Spleen (tissue), 7 donors: ENCODE results near the gene KIAA1549.

Experiments
- POLR2A ChIP-seq, 3 donors: fragments of 450-650 bp; IDR thresholded peaks; one replicate each; pipeline ENCODE4 v1.5.1; 2017; ENCODE audit warnings: antibody characterized with exemption in 3 of 3, mild to moderate bottlenecking in 1 of 3
- POLR2AphosphoS5 ChIP-seq, 3 donors: sonication (generic); formaldehyde crosslinking; IDR thresholded peaks; one replicate each; pipeline ENCODE4 v1.5.1; 2017; ENCODE audit warnings: antibody characterized with exemption in 3 of 3
- TF ChIP-seq, protein P1 (sequence below), 11 experiments: fragments of 200-600 bp in 7 of 11; fragments of 450-650 bp in 4 of 11; sonication (generic) in 4 of 11; IDR thresholded peaks in 8 of 11; conservative IDR thresholded peaks in 3 of 11; 1 replicate in 7 of 11; 2 replicates in 4 of 11; pipeline versions ENCODE4 v1.4.0 to v1.8.0; 2016 to 2021; ENCODE audit warnings: antibody characterized with exemption in 11 of 11, inconsistent platforms in 4 of 11, mild to moderate bottlenecking in 1 of 11
- donor health status: DM: no; HTN: no; CAD: no; lungs with moderate emphysema.
- donor health status: DM: no; HTN: no; CAD: no.
- donor health status: DM: no; HTN: no; CAD: no.

DNA sequence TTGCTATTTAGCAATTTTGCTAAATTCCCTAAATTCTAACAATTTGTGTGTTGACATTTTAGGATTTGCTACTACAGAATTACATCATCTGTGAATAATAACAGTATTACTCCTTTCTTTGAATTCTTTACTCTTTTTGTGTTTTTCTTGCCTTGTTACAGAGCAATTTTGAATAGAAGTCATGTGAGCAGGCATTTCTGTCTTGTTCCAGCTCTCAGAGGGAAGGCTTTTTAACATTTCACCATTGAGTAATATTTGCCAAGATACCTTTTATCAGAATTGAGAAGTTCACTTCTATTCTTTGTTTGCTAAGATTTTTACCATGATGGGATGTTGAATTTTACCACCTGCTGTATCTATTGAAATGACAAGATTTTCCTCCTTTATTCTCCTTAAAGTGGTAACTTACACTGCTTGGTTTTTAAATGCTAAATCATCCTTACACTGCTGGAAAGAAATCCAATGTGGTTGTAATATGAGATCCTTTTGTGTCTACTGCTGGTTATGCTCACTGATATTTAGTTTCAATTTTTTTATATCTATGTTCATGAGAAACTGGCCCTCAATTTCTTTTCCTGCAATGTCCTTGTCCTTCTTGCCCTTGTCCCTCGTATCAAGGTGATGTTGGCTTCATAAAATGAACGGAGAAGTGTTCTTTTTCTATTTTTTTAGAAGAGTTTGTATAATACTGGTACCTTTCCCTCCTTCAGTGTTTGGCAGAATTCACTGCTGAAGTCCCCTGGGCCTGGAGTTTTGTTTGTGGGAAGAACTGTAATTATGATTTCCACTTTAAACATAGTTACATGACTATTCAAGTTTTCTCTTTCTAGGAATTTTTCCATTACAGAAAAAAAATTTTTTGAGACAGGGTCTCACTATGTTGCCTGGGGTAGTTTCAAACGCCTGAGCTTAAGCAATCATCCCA is 132.9 kb downstream of the KIAA1549 start:
- TF ChIP-seq, protein P1, sequence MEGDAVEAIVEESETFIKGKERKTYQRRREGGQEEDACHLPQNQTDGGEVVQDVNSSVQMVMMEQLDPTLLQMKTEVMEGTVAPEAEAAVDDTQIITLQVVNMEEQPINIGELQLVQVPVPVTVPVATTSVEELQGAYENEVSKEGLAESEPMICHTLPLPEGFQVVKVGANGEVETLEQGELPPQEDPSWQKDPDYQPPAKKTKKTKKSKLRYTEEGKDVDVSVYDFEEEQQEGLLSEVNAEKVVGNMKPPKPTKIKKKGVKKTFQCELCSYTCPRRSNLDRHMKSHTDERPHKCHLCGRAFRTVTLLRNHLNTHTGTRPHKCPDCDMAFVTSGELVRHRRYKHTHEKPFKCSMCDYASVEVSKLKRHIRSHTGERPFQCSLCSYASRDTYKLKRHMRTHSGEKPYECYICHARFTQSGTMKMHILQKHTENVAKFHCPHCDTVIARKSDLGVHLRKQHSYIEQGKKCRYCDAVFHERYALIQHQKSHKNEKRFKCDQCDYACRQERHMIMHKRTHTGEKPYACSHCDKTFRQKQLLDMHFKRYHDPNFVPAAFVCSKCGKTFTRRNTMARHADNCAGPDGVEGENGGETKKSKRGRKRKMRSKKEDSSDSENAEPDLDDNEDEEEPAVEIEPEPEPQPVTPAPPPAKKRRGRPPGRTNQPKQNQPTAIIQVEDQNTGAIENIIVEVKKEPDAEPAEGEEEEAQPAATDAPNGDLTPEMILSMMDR (IDR thresholded peaks at IDR 0.05 in 8 of 11, conservative IDR thresholded peaks at IDR 0.05 in 3 of 11): no peak
- TF ChIP-seq POLR2A (IDR thresholded peaks at IDR 0.05): no peak
- TF ChIP-seq POLR2AphosphoS5 (IDR thresholded peaks at IDR 0.05): no peak
